Bronchial epithelial cell (primary cell): ENCODE results near the gene AGBL3. TPM values are rescaled to one million over a fixed set of nuclear protein-coding genes. Genes with fewer than 3 reads are reported as not detected.

ENCODE experiments used
- DNase-seq: peaks from one replicate; pipeline ENCODE4 v3.0.0-alpha.2; 2010; ENCODE audit warnings: low read depth
- FAIRE-seq: peaks from 2 replicates; lab custom pipeline; 2011; peaks lifted over from hg19 to GRCh38; lab: Jason Lieb, UNC
- H3K27me3 ChIP-seq: 2 replicates; pipeline ENCODE4 v1.5.1; 2011; ENCODE audit warnings: low read length; ENCODE audit not compliant: control insufficient read depth, insufficient read depth
- H3K36me3 ChIP-seq: 2 replicates; pipeline ENCODE4 v1.5.1; 2011; ENCODE audit warnings: low read length; ENCODE audit not compliant: control insufficient read depth, insufficient read depth
- H3K4me3 ChIP-seq: 2 replicates; pipeline ENCODE4 v1.5.1; 2011; ENCODE audit warnings: mild to moderate bottlenecking, low read depth, low read length, control low read depth
- CTCF ChIP-seq: IDR thresholded peaks from 2 replicates; pipeline ENCODE4 v1.5.1; 2011; ENCODE audit warnings: mild to moderate bottlenecking, moderate library complexity, low read length, control low read depth, inconsistent platforms; ENCODE audit not compliant: insufficient read depth, severe bottlenecking
- total RNA-seq: library from RNA; depleted of rRNA; stranded (reverse); fragments of >200 nt; gene quantifications from 2 replicates; pipeline ENCODE4 v1.2.1, GENCODE V29; 2014

Gene AGBL3
- total RNA-seq, 1 donor from 2014 or later: 1.8 TPM

- no peak overlapping the region for H3K4me3 ChIP-seq
- H3K36me3 ChIP-seq: no peaks in the 10 kb centered on the region
- FAIRE-seq (no peak), DNase-seq (no peak)
- H3K27me3 ChIP-seq: no peaks in the 10 kb centered on the region
- TF ChIP-seq CTCF: no peak
These were observed 92.8 kb downstream of the AGBL3 start for GRCh38 chr7:135079068-135079467.

GRCh38 chr7:135083005-135083404, 96.7 kb downstream of the AGBL3 start:
- no peak for TF ChIP-seq CTCF
- Histone ChIP-seq H3K27me3 (no peaks in the 10 kb centered on the region), H3K36me3 (no peaks in the 10 kb centered on the region), H3K4me3 (no peak overlapping the region)
- DNase-seq (no peak), FAIRE-seq (no peak)

GRCh38 chr7:135088566-135088965, 102.3 kb downstream of the AGBL3 start:
- no peaks in the 10 kb centered on the region for H3K36me3 ChIP-seq
- FAIRE-seq (no peak), DNase-seq (no peak)
- no peak overlapping the region for H3K4me3 ChIP-seq
- no peaks in the 10 kb centered on the region for H3K27me3 ChIP-seq
- no peak for TF ChIP-seq CTCF

- FAIRE-seq: no peak
- TF ChIP-seq CTCF: no peak
- no peak overlapping the region for H3K4me3 ChIP-seq
- H3K27me3 ChIP-seq: no peaks in the 10 kb centered on the region
- DNase-seq: no peak
- H3K36me3 ChIP-seq: no peaks in the 10 kb centered on the region
These were observed 105.4 kb downstream of the AGBL3 start for GRCh38 chr7:135091717-135092116.

- TF ChIP-seq CTCF: no peak
- no peak for DNase-seq
- FAIRE-seq: no peak
- Histone ChIP-seq H3K4me3 (no peak overlapping the region), H3K27me3 (no peaks in the 10 kb centered on the region), H3K36me3 (no peaks in the 10 kb centered on the region)
These were observed 108.3 kb downstream of the AGBL3 start for GRCh38 chr7:135094472-135095237.

GRCh38 chr7:135095450-135095849, 109.1 kb downstream of the AGBL3 start:
- Histone ChIP-seq H3K4me3 (no peak overlapping the region), H3K27me3 (no peaks in the 10 kb centered on the region), H3K36me3 (no peaks in the 10 kb centered on the region)
- TF ChIP-seq CTCF: no peak
- DNase-seq (no peak), FAIRE-seq (no peak)
